BE2C (cell line): ENCODE results near the gene ATP5MC3.

ENCODE experiments used
- DNase-seq: peaks from one replicate; pipeline ENCODE4 v3.0.0-alpha.2; 2020
- H3K27me3 ChIP-seq: fragments of 250-450 bp; sonication (Bioruptor Pico); 2 replicates; pipeline ENCODE4 v1.5.1; 2020; ENCODE audit warnings: mild to moderate bottlenecking
- H3K36me3 ChIP-seq: fragments of 250-450 bp; sonication (Bioruptor Pico); 2 replicates; pipeline ENCODE4 v1.5.1; 2020; ENCODE audit warnings: mild to moderate bottlenecking
- H3K4me1 ChIP-seq: fragments of 250-450 bp; sonication (Bioruptor Pico); 2 replicates; pipeline ENCODE4 v1.5.1; 2020
- H3K4me3 ChIP-seq: 2 replicates; pipeline ENCODE4 v1.5.1; 2011; ENCODE audit warnings: low read depth, low read length
- H3K9me3 ChIP-seq: fragments of 250-450 bp; sonication (Bioruptor Pico); 2 replicates; pipeline ENCODE4 v1.5.1; 2020
- TF ChIP-seq, protein P1 (sequence below): IDR thresholded peaks from 2 replicates; pipeline ENCODE4 v1.5.1; 2012; ENCODE audit warnings: mild to moderate bottlenecking, low read depth, low read length

ATP5MC3 gene

DNA sequence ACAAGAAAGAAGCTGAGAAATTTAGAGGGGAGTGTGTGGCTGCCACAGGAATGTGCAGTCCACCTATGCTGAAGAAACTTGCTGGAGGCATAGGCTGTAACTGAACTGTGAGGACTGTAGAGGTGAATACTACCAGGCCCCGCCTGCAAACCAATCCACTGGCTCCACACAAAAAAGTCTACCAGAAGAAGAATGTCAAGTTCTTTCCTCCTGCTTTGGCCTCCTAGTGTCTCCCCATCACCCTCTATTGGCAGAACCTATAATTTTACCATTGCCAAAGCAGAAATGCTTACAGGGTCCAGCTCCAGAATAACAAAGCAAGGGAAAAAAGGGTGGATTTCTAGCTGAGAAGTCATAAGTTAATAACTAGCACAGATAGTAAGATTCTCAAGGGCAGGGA lies 5.9 kb upstream of the ATP5MC3 start:
- Histone ChIP-seq H3K27me3 (no peaks in the 10 kb centered on the region), H3K9me3 (no peaks in the 10 kb centered on the region), H3K4me1 (no peaks in the 10 kb centered on the region), H3K36me3 (no peaks in the 10 kb centered on the region), H3K4me3 (no peak overlapping the region)
- TF ChIP-seq, protein P1, sequence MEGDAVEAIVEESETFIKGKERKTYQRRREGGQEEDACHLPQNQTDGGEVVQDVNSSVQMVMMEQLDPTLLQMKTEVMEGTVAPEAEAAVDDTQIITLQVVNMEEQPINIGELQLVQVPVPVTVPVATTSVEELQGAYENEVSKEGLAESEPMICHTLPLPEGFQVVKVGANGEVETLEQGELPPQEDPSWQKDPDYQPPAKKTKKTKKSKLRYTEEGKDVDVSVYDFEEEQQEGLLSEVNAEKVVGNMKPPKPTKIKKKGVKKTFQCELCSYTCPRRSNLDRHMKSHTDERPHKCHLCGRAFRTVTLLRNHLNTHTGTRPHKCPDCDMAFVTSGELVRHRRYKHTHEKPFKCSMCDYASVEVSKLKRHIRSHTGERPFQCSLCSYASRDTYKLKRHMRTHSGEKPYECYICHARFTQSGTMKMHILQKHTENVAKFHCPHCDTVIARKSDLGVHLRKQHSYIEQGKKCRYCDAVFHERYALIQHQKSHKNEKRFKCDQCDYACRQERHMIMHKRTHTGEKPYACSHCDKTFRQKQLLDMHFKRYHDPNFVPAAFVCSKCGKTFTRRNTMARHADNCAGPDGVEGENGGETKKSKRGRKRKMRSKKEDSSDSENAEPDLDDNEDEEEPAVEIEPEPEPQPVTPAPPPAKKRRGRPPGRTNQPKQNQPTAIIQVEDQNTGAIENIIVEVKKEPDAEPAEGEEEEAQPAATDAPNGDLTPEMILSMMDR = peak; percentile 29
- DNase-seq = no peak

DNA sequence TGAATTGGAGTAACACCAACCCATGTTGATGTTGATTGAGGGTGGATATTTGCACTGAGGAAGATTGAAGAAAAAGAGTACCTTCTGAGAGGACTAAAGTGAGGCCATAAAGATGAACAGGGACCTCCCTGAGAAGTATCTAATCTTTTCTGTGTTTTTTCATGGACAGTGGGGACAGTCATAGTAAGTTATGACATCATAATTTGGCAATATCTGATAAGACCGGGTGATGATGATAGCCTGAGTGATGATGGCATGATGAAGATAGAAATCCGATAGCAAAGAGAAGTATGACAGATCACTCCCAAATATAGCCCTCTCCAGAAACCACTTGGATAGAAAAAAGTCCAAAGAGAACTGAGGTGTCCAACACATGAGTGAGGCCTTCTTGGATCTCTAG lies 2.2 kb upstream of the ATP5MC3 start:
- Histone ChIP-seq H3K4me1 (no peaks in the 10 kb centered on the region; the same call in 1 of the 2 replicates), H3K36me3 (peaks cover 13% of the 10 kb centered on the region), H3K27me3 (no peaks in the 10 kb centered on the region), H3K4me3 (no peak overlapping the region), H3K9me3 (no peaks in the 10 kb centered on the region)
- TF ChIP-seq, protein P1 = no peak
- DNase-seq = no peak

DNA sequence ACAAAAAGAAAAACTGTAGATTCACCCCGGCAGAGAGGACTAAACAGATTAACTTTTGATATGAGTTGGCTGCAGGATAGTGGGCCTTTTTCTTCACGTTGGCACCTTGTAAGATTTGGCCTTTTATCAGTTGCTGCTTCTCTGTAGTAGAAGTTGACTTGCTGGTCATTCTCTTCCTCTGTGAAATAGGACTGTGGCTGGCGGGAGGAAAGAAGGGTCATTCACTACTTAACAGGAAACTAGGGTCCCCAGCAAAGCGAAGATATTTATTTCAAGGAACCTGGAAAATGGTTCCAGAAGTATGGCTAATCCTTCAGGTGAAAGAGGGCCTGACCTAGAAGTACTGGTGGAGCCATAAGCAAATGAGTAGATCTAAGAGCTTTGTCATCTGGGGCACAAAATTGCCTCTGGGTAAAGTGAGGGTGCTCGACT lies 383 bp upstream of the ATP5MC3 start:
- Histone ChIP-seq H3K27me3 (no peaks in the 10 kb centered on the region), H3K4me1 (no peaks in the 10 kb centered on the region; the same call in 1 of the 2 replicates), H3K36me3 (peaks cover 29% of the 10 kb centered on the region), H3K9me3 (no peaks in the 10 kb centered on the region), H3K4me3 (peak overlapping the region; percentile 82)
- DNase-seq = no peak
- TF ChIP-seq, protein P1 = no peak

DNA sequence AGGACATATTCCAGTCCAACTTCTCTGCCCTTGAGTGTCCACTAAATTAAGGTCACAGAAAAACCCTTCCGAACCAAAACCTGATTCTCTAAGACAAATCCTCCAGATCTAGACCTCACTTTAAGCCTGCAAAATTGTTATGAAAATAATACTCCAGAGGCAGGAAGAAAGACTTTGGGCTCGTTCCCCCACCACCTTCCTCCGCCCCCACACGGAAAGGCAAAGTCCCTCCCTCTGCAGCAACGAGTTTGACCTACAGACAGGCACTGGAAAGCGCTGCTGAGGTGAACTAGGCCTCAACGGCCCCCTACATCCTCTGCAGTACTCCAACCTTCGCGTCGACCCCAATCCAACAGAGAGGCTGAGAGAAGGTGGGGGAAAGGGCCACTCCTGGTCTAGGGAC lies 808 bp downstream of the ATP5MC3 start:
- Histone ChIP-seq H3K4me3 (peak overlapping the region; percentile 82), H3K27me3 (no peaks in the 10 kb centered on the region), H3K9me3 (no peaks in the 10 kb centered on the region), H3K4me1 (no peaks in the 10 kb centered on the region; the same call in 1 of the 2 replicates), H3K36me3 (peaks cover 32% of the 10 kb centered on the region)
- TF ChIP-seq, protein P1 = no peak
- peak; percentile 10 for DNase-seq

DNA sequence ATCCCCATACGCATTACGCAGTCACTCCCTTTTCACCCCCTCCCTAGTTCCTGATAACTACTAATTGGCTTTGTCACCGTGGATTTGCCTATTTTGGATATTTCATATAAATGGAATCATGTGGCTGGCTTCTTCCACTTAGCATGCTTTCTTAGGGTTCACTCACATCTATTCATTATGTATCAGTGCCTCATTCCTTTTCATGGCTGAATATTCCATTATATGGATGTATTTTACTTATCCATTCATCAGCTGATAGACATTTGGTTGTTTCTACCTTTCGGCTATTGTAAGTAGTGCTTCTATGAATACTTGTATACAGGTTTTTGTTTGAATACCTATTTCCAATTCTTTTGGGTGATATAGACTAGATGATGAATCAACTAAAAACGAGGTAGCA lies 4.9 kb downstream of the ATP5MC3 start:
- no peaks in the 10 kb centered on the region for H3K27me3 ChIP-seq
- no peaks in the 10 kb centered on the region for H3K4me1 ChIP-seq
- no peak for DNase-seq
- no peaks in the 10 kb centered on the region for H3K9me3 ChIP-seq
- no peak overlapping the region for H3K4me3 ChIP-seq
- TF ChIP-seq, protein P1 = no peak
- peaks cover 34% of the 10 kb centered on the region for H3K36me3 ChIP-seq

DNA sequence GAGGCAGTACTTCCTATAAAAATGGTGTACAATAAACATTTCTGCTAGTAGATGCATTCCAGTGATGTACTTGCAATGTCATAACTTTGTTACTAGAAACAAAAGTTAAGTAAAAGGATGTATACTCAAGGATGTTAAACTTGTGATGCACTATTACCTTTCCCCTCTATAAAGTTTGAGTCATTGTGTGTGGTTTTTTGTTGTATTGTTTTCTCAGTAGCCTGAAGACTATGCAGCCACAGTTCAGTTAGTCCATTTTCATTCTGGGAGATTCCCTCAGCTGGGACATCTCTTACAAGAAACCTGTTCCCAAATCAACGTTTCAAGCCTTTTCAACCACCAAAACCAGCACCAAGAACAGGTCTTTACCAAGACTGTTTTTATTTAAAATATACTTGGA lies 5.6 kb downstream of the ATP5MC3 start:
- TF ChIP-seq, protein P1 = no peak
- Histone ChIP-seq H3K4me1 (peaks cover 2% of the 10 kb centered on the region; the same call in 1 of the 2 replicates), H3K36me3 (peaks cover 34% of the 10 kb centered on the region), H3K27me3 (no peaks in the 10 kb centered on the region), H3K4me3 (no peak overlapping the region), H3K9me3 (no peaks in the 10 kb centered on the region)
- DNase-seq = no peak
